Naive thymus-derived CD4-positive, alpha-beta T cell (primary cell): ENCODE measurements around the gene CEL. TPM values are rescaled to one million over a fixed set of nuclear protein-coding genes. Genes with fewer than 3 reads are reported as not detected.
"Not testable (repeated sequence)": the region's sequence is repeated elsewhere in the genome, so short reads cannot be mapped to it uniquely, and the experiment has no call there.

Source experiments
- ATAC-seq: fragments of 150-1000 bp; cut with Tn5 transposase; 2 replicates; pipeline ENCODE4 v1.10.0; 2021; ENCODE audit warnings: mild to moderate bottlenecking, moderate library complexity
- CTCF ChIA-PET: fragments of 350-600 bp; sonication (Branson Sonifier 250); formaldehyde crosslinking; loops from one replicate; lab custom pipeline; 2021; ENCODE audit warnings: antibody characterized with exemption; lab: Charles Lee
- POLR2A ChIA-PET: fragments of 350-600 bp; sonication (Branson Sonifier 250); formaldehyde crosslinking; loops from one replicate; lab custom pipeline; 2021; ENCODE audit warnings: antibody characterized with exemption, inconsistent platforms; lab: Charles Lee
- DNase-seq, 9 donors: peaks; one replicate each; pipeline versions ENCODE4 v3.0.0 to v3.0.0-alpha.2; 2020 to 2022; ENCODE audit warnings: mixed read lengths in 1 of 9
- H3K27ac ChIP-seq: one replicate; pipeline ENCODE4 v1.7.0; 2013; ENCODE audit warnings: mild to moderate bottlenecking, low read depth, low read length, moderate library complexity
- H3K27me3 ChIP-seq, 2 donors: one replicate each; pipeline ENCODE4 v1.7.0; 2013; ENCODE audit warnings: low read length in 2 of 2, mild to moderate bottlenecking in 2 of 2, moderate library complexity in 2 of 2; ENCODE audit not compliant: control insufficient read depth in 2 of 2, insufficient read depth in 2 of 2
- H3K36me3 ChIP-seq, 3 experiments: 1 replicate in 2 of 3; 2 replicates in 1 of 3; pipeline ENCODE4 v1.7.0; 2013; ENCODE audit warnings: low read length in 3 of 3, mild to moderate bottlenecking in 3 of 3, moderate library complexity in 1 of 3; ENCODE audit not compliant: insufficient read depth in 3 of 3, control insufficient read depth in 2 of 3
- H3K4me1 ChIP-seq, 2 donors: one replicate each; pipeline ENCODE4 v1.7.0; 2013; ENCODE audit warnings: low read length in 2 of 2, mild to moderate bottlenecking in 2 of 2, moderate library complexity in 1 of 2; ENCODE audit not compliant: control insufficient read depth in 2 of 2, insufficient read depth in 2 of 2
- H3K4me3 ChIP-seq: 2 replicates; pipeline ENCODE4 v1.7.0; 2013; ENCODE audit warnings: mild to moderate bottlenecking, low read length
- H3K9me3 ChIP-seq, 3 experiments: 1 replicate in 2 of 3; 2 replicates in 1 of 3; pipeline ENCODE4 v1.7.0; 2013; ENCODE audit warnings: low read length in 3 of 3; ENCODE audit not compliant: control insufficient read depth in 2 of 3
- H3K27ac Mint-ChIP-seq, 9 donors: one replicate each; pipeline ENCODE4 v1.8.0; 2020 to 2022; ENCODE audit warnings: mixed read lengths in 9 of 9, mild to moderate bottlenecking in 8 of 9, moderate library complexity in 5 of 9, inconsistent platforms in 2 of 9
- H3K27me3 Mint-ChIP-seq, 5 donors: one replicate each; pipeline ENCODE4 v1.8.0; 2021 to 2022; ENCODE audit warnings: mixed read lengths in 5 of 5, mild to moderate bottlenecking in 1 of 5
- H3K36me3 Mint-ChIP-seq, 5 donors: one replicate each; pipeline ENCODE4 v1.8.0; 2020 to 2022; ENCODE audit warnings: mixed read lengths in 5 of 5, mild to moderate bottlenecking in 3 of 5, inconsistent platforms in 1 of 5
- H3K4me1 Mint-ChIP-seq, 7 donors: one replicate each; pipeline ENCODE4 v1.8.0; 2020 to 2022; ENCODE audit warnings: mixed read lengths in 7 of 7, mild to moderate bottlenecking in 3 of 7, inconsistent platforms in 1 of 7
- H3K4me3 Mint-ChIP-seq, 10 donors: one replicate each; pipeline ENCODE4 v1.8.0; 2020 to 2022; ENCODE audit warnings: mild to moderate bottlenecking in 10 of 10, mixed read lengths in 10 of 10, moderate library complexity in 6 of 10, inconsistent platforms in 2 of 10
- H3K9me3 Mint-ChIP-seq, 11 donors: one replicate each; pipeline ENCODE4 v1.8.0; 2020 to 2022; ENCODE audit warnings: mixed read lengths in 11 of 11, mild to moderate bottlenecking in 4 of 11, inconsistent platforms in 1 of 11, moderate library complexity in 1 of 11
- intact Hi-C, 2 donors: fragments of 100-400 bp; cut with micrococcal nuclease; formaldehyde crosslinking; loops; one replicate each; pipeline ENCODE4 v1.15.1; 2023
- polyA plus RNA-seq, 2 donors: library from polyadenylated mRNA; unstranded; fragments of 300-500 nt; fragmentation: Illumina TruSeq; gene quantifications; one replicate each; pipeline ENCODE4 v1.2.3, GENCODE V29; 2021
- total RNA-seq, 6 experiments: library from RNA in 5 of 6; stranded (reverse) in 5 of 6; gene quantifications; 1 replicate in 5 of 6; 2 replicates in 1 of 6; pipeline ENCODE4 v1.2.3 and lab custom pipeline; 2021 to 2026

Gene CEL
- total and polyA plus RNA-seq, 7 experiments from 2014 or later, result 0.32 to 2.3 (median 2.2) TPM; not detected in 2

DNA sequence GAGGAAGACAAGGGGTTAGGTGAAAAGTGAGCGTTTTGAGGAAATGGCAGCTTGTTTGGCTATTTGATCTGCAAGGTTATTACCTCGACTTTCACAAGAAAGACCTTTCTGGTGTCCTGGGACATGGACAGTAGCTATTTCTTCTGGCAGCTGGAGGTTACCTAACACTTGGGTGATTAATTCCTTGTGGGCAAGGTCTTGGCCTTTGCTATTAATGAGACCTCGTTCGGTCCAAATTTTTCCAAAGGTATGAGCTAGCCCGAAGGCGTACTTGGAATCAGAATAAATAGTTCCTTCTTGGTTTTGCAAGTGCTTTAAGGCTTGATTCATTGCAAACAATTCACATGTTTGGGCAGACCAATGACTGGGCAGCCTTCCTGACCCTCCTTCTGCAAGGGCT is 26.1 kb upstream of the CEL start:
- Mint-ChIP-seq H3K9me3 (no peaks in the 10 kb centered on the region), H3K27me3 (no peaks in the 10 kb centered on the region), H3K4me1 (peaks cover 43 to 84% (median 66%) of the 10 kb centered on the region in 7 donors), H3K27ac (no peak overlapping the region), H3K36me3 (peaks cover 0 to 13% (median 4%) of the 10 kb centered on the region in 5 donors), H3K4me3 (no peak overlapping the region)
- Histone ChIP-seq H3K27me3 (no peaks in the 10 kb centered on the region), H3K36me3 (peaks cover 0 to 22% (median 0%) of the 10 kb centered on the region in 3 experiments), H3K27ac (no peak overlapping the region), H3K4me3 (no peak overlapping the region), H3K4me1 (peaks cover 8 to 25% of the 10 kb centered on the region in 2 donors), H3K9me3 (no peaks in the 10 kb centered on the region)
- ChIA-PET CTCF (interaction anchor here (1.5 kb wide), 1 partner anchor 14 kb away, joined by 4 read pairs; no protein-coding TSS in a partner anchor), POLR2A (interaction anchor here (0.6 kb wide), 1 partner anchor 635 kb away, joined by 3 read pairs; no protein-coding TSS in a partner anchor)
- DNase-seq (no peak), ATAC-seq (no peak)
- intact Hi-C loops, result no loop called here

DNA sequence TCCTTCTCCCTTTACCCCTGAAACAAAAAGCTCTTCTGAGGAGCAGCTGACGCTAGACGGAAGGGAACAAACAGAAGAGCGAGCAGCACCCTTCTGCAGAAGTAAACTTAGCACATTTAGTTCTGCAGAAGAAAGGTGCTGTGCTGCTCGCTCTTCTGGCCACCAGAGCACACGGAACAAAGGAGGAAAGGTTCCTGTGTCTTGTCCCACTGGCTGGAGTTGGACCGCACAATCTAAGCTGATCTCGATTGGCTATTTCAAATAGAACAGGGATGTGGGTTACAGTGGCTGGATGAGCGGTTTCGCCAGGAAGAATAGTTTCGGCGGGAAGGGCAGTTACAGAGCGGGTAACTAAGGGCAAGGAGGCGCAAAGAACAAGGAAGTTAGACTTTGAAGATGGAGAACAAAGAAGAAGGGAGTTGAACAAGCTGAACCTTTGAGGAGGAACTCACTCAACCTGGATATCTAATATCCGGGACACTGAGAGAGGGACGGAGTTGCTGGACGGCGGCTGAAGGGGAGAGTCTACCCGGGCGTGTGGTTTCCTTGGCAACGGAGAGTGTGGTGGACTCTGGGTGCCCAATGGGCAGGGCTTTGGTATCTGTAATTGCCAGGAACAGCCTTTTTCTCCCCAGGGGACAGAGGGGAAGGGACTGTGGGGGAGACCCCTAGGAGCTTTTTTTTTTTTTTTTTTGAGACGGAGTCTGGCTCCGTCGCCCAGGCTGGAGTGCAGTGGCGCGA is 23.8 kb upstream of the CEL start:
- H3K27ac ChIP-seq, result no peak overlapping the region
- Mint-ChIP-seq H3K4me3 (no peak overlapping the region), H3K36me3 (peaks cover 0 to 20% (median 5%) of the 10 kb centered on the region in 5 donors), H3K9me3 (no peaks in the 10 kb centered on the region), H3K4me1 (peaks cover 22 to 64% (median 48%) of the 10 kb centered on the region in 7 donors), H3K27ac (peak overlapping the region in 1 of 9 donors; percentile 38), H3K27me3 (no peaks in the 10 kb centered on the region)
- H3K27me3 ChIP-seq, result no peaks in the 10 kb centered on the region
- no peak for DNase-seq
- ChIA-PET POLR2A (interaction anchor here (0.8 kb wide), 1 partner anchor 25 kb away, joined by 3 read pairs; no protein-coding TSS in a partner anchor), CTCF (interaction anchor here (0.5 kb wide), 1 partner anchor 149 kb away, joined by 6 read pairs; no protein-coding TSS in a partner anchor)
- H3K36me3 ChIP-seq, result peaks cover 0 to 31% (median 8%) of the 10 kb centered on the region in 3 experiments
- no peak overlapping the region for H3K4me3 ChIP-seq
- H3K9me3 ChIP-seq, result no peaks in the 10 kb centered on the region
- peaks cover 0 to 8% of the 10 kb centered on the region in 2 donors for H3K4me1 ChIP-seq
- intact Hi-C loops, result no loop called here
- ATAC-seq, result no peak

DNA sequence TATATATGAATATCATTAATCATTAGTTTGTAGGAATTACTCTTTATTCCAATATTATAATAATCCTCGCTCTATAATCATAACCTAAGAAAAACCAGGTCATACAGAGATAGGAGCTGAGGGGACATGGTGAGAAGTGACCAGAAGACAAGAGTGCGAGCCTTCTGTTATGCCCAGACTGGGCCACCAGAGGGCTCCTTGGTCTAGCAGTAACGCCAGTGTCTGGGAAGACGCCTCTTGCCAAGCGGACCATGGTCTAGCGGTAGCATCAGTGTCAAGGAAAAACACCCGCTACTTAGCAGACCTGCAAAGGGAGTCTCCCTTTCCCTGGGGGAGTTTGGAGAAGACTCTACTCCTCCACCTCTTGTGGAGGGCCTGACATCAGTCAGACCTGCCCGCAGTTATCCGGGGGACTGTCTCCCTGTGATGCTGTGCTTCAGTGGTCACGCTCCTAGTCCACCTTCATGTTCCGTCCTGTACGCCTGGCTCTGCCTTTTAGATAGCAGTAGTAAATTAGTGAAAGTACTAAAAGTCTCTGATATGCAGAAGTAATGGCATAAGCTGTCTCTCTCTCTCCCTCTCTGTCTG is 20.8 kb upstream of the CEL start:
- intact Hi-C loops, result loop anchor here (1.0 kb wide), 1 partner anchor 106 kb away; no protein-coding TSS in a partner anchor
- POLR2A ChIA-PET, result interaction anchor here (1.2 kb wide), 1 partner anchor 11 kb away, joined by 4 read pairs; the partner anchor contains the start of gene GTF3C5

DNA sequence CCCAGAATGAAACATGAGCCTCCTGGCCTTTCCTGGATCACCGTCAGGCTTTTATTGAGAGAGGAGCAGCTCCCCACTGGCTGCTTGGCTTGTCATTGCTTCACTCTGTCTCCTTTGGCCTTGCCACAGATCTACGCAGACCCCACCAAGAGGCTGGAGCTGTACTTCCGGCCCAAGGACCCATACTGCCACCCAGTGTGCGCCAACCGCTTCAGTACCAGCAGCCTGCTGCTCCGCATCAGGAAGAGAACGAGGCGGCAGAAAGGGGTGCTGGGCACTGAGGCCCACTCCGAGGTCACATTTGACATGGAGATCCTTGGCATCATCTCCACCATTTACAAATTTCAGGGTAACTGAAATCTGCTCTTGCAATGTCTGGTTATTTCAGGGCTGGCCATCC is 19.8 kb upstream of the CEL start:
- ChIA-PET POLR2A (interaction anchor here (0.8 kb wide), 1 partner anchor 125 kb away, joined by 3 read pairs; no protein-coding TSS in a partner anchor), CTCF (interaction anchor here (1.1 to 2.8 kb wide), 2 partner anchors 16 to 103 kb away, joined by 4 to 11 read pairs; no protein-coding TSS in a partner anchor)
- H3K27ac ChIP-seq, result no peak overlapping the region
- intact Hi-C loops, result loop anchor here (1.0 kb wide), 1 partner anchor 105 kb away; no protein-coding TSS in a partner anchor
- DNase-seq (no peak), ATAC-seq (no peak)
- H3K9me3 ChIP-seq, result no peaks in the 10 kb centered on the region
- H3K4me3 Mint-ChIP-seq, result no peak overlapping the region
- H3K27ac Mint-ChIP-seq, result no peak overlapping the region
- no peaks in the 10 kb centered on the region for H3K27me3 Mint-ChIP-seq
- peaks cover 12 to 31% (median 16%) of the 10 kb centered on the region in 5 donors for H3K36me3 Mint-ChIP-seq
- H3K9me3 Mint-ChIP-seq, result no peaks in the 10 kb centered on the region
- peaks cover 8 to 32% (median 20%) of the 10 kb centered on the region in 7 donors for H3K4me1 Mint-ChIP-seq
- no peaks in the 10 kb centered on the region for H3K27me3 ChIP-seq
- no peak overlapping the region for H3K4me3 ChIP-seq
- H3K36me3 ChIP-seq, result peaks cover 8 to 62% (median 12%) of the 10 kb centered on the region in 3 experiments
- H3K4me1 ChIP-seq, result no peaks in the 10 kb centered on the region

More for the DNA sequence above, 20.8 kb upstream of the CEL start:
- peaks cover 8 to 56% (median 10%) of the 10 kb centered on the region in 3 experiments for H3K36me3 ChIP-seq
- H3K9me3 ChIP-seq, ATAC-seq, H3K9me3 Mint-ChIP-seq, H3K27me3 ChIP-seq, H3K4me1 ChIP-seq, H3K27me3 Mint-ChIP-seq, H3K27ac ChIP-seq, H3K4me3 Mint-ChIP-seq, H3K27ac Mint-ChIP-seq, H3K4me3 ChIP-seq: not testable (repeated sequence)
- peak in 5 of 9 donors; percentile 13 to 46 (median 26) for DNase-seq
- CTCF ChIA-PET, result interaction anchor here (1.3 to 2.8 kb wide), 2 partner anchors 11 to 104 kb away, joined by 3 to 11 read pairs; partner anchors contain the start of gene GTF3C5
- Mint-ChIP-seq H3K36me3 (peaks cover 4 to 28% (median 15%) of the 10 kb centered on the region in 5 donors), H3K4me1 (peaks cover 8 to 40% (median 21%) of the 10 kb centered on the region in 7 donors)

DNA sequence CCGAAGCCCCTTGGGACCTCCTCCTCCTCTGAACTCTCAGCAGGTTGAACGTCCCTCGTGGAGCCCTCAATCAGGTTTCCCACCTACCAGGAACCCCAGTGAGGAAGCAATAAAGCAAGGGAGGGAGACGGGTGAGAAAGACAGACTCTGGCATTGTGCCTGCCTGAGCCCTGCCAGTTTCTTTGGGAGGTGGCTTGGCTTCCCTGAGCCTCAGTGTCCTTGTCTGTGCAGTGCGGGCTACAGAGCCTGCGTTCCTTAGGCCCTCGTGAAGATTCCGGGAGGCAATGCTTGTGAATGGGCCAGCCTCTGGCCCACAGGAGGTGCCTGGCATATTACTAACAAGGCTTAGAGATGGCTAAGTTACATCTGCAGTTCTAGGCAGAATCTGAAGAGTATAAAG is 19.1 kb upstream of the CEL start:
- Mint-ChIP-seq H3K9me3 (no peaks in the 10 kb centered on the region), H3K4me1 (peaks cover 8 to 25% (median 18%) of the 10 kb centered on the region in 7 donors), H3K4me3 (no peak overlapping the region), H3K27ac (peak overlapping the region in 1 of 9 donors; percentile 22), H3K36me3 (peaks cover 12 to 29% (median 16%) of the 10 kb centered on the region in 5 donors), H3K27me3 (no peaks in the 10 kb centered on the region)
- H3K4me1 ChIP-seq, result no peaks in the 10 kb centered on the region
- no peaks in the 10 kb centered on the region for H3K27me3 ChIP-seq
- H3K36me3 ChIP-seq, result peaks cover 8 to 61% (median 15%) of the 10 kb centered on the region in 3 experiments
- ATAC-seq, result no peak
- ChIA-PET POLR2A (no interaction called here), CTCF (interaction anchor here (0.6 to 1.1 kb wide), 2 partner anchors 8 to 15 kb away, joined by 3 to 4 read pairs; no protein-coding TSS in a partner anchor)
- no peaks in the 10 kb centered on the region for H3K9me3 ChIP-seq
- H3K27ac ChIP-seq, result no peak overlapping the region
- no peak overlapping the region for H3K4me3 ChIP-seq
- no peak for DNase-seq
- intact Hi-C loops, result no loop called here

DNA sequence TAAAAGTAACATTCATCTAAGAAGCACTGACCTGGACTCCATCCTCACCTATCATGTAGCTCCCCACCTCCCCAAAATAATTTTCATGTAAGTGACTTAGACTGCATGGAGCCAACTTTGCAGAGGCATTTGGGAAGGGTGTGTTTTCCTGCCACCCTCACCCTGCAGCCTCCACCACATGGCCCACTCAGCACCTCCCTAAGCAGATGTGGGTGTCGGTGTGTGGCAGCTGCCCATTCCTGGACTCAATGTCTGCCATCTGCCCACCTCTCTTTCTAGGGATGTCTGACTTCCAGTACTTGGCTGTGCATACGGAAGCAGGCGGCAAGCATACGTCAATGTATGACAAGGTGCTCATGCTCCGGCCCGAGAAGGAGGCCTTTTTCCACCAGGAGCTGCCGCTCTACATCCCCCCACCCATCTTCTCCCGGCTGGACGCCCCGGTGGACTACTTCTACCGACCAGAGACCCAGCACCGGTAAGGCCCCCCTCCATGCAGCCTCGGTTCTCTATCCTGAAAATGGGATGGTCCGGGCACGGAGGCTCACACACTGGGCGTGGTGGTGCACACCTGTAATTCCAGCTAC is 18.2 kb upstream of the CEL start:
- POLR2A ChIA-PET, result interaction anchor here (0.6 to 1.2 kb wide), 2 partner anchors 13 to 119 kb away, joined by 3 to 5 read pairs; partner anchors contain the start of gene GTF3C5

More for the DNA sequence above, 18.2 kb upstream of the CEL start:
- Mint-ChIP-seq H3K4me1 (peaks cover 4 to 20% (median 13%) of the 10 kb centered on the region in 7 donors), H3K4me3 (no peak overlapping the region), H3K27ac (no peak overlapping the region), H3K9me3 (no peaks in the 10 kb centered on the region), H3K27me3 (no peaks in the 10 kb centered on the region), H3K36me3 (peaks cover 12 to 24% (median 16%) of the 10 kb centered on the region in 5 donors)
- Histone ChIP-seq H3K9me3 (no peaks in the 10 kb centered on the region), H3K27me3 (no peaks in the 10 kb centered on the region), H3K4me3 (no peak overlapping the region), H3K27ac (no peak overlapping the region), H3K4me1 (no peaks in the 10 kb centered on the region), H3K36me3 (peaks cover 8 to 62% (median 15%) of the 10 kb centered on the region in 3 experiments)
- ATAC-seq (no peak), DNase-seq (no peak)
- CTCF ChIA-PET, result interaction anchor here (0.5 to 0.6 kb wide), 3 partner anchors 9 to 104 kb away, joined by 3 read pairs; no protein-coding TSS in a partner anchor
- intact Hi-C loops, result no loop called here
